Activated naive CD4-positive, alpha-beta T cell treated with anti-CD3 and anti-CD28 coated beads, Interleukin-2, amount 50 U/mL, for 24 hours (primary cell): ENCODE data around the gene SEC14L6.
"Not testable (repeated sequence)": the region's sequence is repeated elsewhere in the genome, so short reads cannot be mapped to it uniquely, and the experiment has no call there.

Experiments used
- H3K27ac Mint-ChIP-seq: one replicate; pipeline ENCODE4 v1.8.0; 2021; ENCODE audit warnings: mild to moderate bottlenecking, mixed read lengths
- H3K27me3 Mint-ChIP-seq: one replicate; pipeline ENCODE4 v1.8.0; 2021; ENCODE audit warnings: mixed read lengths
- H3K36me3 Mint-ChIP-seq: one replicate; pipeline ENCODE4 v1.8.0; 2021; ENCODE audit warnings: mixed read lengths
- H3K4me1 Mint-ChIP-seq: one replicate; pipeline ENCODE4 v1.8.0; 2021; ENCODE audit warnings: mixed read lengths
- H3K4me3 Mint-ChIP-seq: one replicate; pipeline ENCODE4 v1.8.0; 2021; ENCODE audit warnings: mild to moderate bottlenecking, mixed read lengths
- H3K9me3 Mint-ChIP-seq: one replicate; pipeline ENCODE4 v1.8.0; 2021; ENCODE audit warnings: mixed read lengths

SEC14L6 gene

DNA sequence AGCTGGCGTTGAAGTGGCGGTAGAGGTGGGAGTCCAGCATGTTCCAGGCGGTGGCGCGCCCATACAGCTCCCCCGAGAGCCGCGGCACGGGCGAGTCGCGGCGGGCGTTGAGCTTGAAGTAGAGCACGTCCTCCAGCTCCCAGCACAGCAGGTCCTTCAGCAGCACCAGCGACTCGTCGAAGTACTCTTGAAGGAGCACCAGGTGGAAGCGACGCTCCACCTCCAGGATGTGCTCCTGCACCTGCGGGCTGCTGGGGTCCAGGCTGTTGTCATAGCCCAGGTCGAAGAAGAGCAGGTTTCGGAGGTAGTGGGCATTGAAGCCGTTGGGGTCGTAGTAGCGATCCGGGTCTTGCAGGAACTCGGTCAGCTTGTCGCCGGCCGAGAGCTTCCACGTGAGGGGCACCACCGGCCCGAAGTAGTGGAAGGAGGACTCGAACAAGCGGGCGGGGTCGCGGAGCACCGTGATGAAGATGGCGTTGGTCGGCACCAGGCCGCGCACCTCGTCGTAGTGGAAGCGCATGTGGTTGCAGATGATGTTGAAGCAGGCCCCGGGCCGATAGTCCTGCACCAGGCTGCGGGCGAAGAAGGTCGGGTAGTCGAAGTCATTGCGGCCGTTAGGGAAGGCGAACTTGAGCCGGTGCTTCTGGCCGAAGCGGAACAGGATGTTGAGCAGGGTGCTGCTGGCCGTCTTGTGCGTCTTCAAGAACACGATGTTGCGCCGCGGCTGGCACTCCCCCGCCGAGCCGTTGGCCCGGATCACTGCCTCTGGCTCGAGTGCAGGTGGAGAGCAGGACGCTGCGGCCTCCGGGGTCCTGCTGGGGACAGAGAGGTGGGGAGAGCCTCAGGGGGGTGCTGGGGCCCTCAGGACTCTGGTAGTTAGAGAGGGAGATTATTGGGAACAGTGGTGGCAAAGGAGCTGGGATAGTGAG lies 9.0 kb upstream of the SEC14L6 start:
- Mint-ChIP-seq H3K4me3 (no peak overlapping the region), H3K27me3 (no peaks in the 10 kb centered on the region), H3K27ac (no peak overlapping the region), H3K9me3 (no peaks in the 10 kb centered on the region), H3K4me1 (no peaks in the 10 kb centered on the region), H3K36me3 (no peaks in the 10 kb centered on the region)

DNA sequence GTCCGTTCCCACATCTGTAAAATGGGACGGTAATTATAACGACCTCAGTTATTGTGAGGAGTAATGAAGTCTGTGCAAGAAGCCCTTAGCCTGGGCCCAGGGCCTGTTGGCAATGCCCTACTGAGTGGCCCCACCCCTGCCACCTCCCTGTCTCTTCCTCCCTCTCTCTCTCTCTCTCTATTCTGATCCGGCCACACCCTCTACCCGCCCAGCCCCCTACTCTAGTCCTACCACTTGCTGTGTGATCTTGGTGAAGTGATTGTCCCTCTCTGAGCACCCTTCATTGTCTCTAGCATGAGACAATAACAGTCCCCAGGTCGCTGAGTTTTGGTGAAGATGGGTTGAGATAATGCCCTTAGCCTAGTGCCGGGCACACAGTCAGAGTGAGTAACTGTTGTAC lies 7.4 kb upstream of the SEC14L6 start:
- H3K27ac Mint-ChIP-seq, result no peak overlapping the region
- no peaks in the 10 kb centered on the region for H3K27me3 Mint-ChIP-seq
- H3K36me3 Mint-ChIP-seq, result no peaks in the 10 kb centered on the region
- H3K4me3 Mint-ChIP-seq, result no peak overlapping the region
- no peaks in the 10 kb centered on the region for H3K9me3 Mint-ChIP-seq
- no peaks in the 10 kb centered on the region for H3K4me1 Mint-ChIP-seq

DNA sequence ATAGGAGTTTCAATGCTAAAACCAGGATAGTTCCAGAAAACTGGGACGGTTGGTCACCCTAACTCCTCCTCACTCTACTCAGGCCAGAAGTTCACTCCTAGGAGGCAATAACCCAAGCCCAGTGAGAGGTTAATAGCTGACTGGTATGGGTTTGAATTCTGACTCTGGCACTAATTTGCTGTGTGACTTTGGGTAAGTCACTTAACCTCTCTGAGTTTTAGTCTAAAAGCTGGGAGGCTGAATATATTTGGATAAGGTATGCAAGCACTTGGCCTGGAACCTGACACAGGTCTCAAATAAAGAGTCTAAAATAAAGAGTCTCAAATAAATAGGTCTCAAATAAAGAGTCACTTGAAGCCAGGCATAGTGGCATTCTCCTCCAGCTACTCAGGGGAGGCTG lies 6.2 kb upstream of the SEC14L6 start:
- Mint-ChIP-seq H3K9me3 (no peaks in the 10 kb centered on the region), H3K4me3 (no peak overlapping the region), H3K36me3 (no peaks in the 10 kb centered on the region), H3K27ac (no peak overlapping the region), H3K4me1 (no peaks in the 10 kb centered on the region), H3K27me3 (no peaks in the 10 kb centered on the region)

DNA sequence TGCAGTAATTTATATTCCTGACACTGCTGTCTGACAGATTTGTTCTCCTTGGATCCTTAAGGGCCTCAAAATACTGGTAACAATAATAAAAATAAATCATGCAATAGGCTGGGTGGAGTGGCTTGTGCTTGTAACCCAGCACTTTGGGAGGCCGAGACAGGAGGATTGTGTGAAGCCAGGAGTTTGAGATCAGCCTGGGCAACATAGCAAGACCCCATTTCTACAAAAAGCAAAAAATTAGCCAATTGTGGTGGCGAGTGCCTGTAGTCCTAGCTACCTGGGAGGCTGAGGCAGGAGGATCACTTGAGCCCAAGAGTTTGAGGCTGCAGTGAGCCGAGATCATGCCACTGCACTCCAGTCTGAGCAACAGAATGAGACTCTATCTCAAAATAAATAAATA lies 5.3 kb upstream of the SEC14L6 start:
- not testable (repeated sequence) for H3K4me1 Mint-ChIP-seq, H3K27ac Mint-ChIP-seq, H3K9me3 Mint-ChIP-seq, H3K27me3 Mint-ChIP-seq, H3K36me3 Mint-ChIP-seq, H3K4me3 Mint-ChIP-seq

DNA sequence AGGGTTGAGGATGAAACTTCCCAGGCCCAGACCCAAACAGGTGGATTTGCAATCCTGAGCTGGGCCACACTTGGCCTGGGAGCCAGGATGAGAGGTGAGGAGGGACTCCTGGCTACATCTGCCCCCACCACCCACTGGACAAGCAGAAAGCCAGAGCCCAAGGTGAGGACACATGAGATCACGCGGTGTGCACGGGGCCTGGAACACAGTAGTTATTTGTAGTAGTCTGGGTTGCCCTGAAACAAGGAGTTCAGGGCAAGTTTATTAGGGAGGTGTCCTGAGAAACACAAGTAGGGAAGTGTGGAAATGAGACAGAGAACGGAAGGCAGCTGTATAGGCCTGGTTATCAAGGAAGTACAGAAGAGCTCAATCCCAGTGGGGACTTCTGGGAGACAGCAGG lies 647 bp upstream of the SEC14L6 start:
- H3K4me1 Mint-ChIP-seq, result peaks cover 4% of the 10 kb centered on the region
- H3K27ac Mint-ChIP-seq, result no peak overlapping the region
- no peak overlapping the region for H3K4me3 Mint-ChIP-seq
- no peaks in the 10 kb centered on the region for H3K36me3 Mint-ChIP-seq
- no peaks in the 10 kb centered on the region for H3K9me3 Mint-ChIP-seq
- H3K27me3 Mint-ChIP-seq, result peaks cover 13% of the 10 kb centered on the region

DNA sequence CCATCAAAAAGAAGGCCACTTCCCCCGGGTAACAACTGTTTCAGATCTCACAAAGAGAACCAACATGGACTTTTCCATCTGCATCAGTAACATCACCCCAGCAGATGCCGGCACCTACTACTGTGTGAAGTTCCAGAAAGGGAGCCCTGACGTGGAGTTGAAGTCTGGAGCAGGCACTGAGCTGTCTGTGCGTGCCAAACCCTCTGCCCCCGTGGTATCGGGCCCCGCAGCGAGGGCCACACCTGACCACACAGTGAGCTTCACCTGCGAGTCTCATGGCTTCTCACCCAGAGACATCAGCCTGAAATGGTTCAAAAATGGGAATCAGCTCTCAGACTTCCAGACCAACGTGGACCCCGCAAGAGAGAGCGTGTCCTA lies 3.7 kb downstream of the SEC14L6 start:
- H3K36me3 Mint-ChIP-seq, result no peaks in the 10 kb centered on the region
- H3K4me1 Mint-ChIP-seq, result peaks cover 4% of the 10 kb centered on the region
- H3K9me3 Mint-ChIP-seq, result no peaks in the 10 kb centered on the region
- H3K4me3 Mint-ChIP-seq, result peak overlapping the region; percentile 55
- H3K27me3 Mint-ChIP-seq, result peaks cover 22% of the 10 kb centered on the region
- no peak overlapping the region for H3K27ac Mint-ChIP-seq

DNA sequence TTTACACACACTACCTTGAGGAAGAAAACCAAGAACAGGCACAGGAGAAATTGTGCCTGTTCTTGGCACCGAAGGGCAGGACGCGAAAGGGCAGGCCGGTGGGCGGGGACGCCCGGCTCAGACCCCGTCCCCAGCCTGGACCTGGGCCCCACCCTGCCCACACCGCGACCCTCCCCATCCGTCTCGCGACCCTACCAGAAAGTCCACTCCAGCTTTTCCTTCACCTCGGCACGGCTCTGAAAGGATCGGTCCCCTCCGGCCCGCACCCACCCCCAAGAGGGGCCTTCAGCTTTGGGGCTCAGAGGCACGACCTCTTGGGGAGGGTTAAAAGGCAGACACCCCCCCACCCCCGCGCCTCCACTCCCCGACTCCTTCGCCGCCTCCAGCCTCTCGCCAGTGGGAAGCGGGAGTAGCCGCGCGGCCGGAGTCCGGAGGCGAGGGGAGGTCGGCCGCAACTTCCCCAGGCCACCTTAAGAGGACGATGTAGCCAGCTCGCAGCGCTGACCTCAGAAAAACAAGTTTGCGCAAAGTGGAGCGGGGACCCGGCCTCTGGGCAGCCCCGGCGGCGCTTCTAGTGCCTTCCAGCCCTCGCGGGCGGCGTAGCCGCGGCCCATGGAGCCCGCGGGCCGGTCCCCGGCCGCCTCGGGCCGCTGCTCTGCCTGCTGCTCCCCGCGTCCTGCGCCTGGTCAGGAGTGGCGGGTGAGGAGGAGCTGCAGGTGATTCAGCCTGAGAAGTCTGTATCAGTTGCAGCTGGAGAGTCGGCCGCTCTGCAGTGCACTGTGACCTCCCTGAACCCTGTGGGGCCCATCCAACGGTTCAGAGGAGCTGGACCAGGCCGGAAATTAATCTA lies 4.4 kb downstream of the SEC14L6 start:
- H3K4me3 Mint-ChIP-seq, result no peak overlapping the region
- H3K4me1 Mint-ChIP-seq, result peaks cover 4% of the 10 kb centered on the region
- H3K27me3 Mint-ChIP-seq, result peaks cover 22% of the 10 kb centered on the region
- H3K9me3 Mint-ChIP-seq, result no peaks in the 10 kb centered on the region
- no peaks in the 10 kb centered on the region for H3K36me3 Mint-ChIP-seq
- no peak overlapping the region for H3K27ac Mint-ChIP-seq

DNA sequence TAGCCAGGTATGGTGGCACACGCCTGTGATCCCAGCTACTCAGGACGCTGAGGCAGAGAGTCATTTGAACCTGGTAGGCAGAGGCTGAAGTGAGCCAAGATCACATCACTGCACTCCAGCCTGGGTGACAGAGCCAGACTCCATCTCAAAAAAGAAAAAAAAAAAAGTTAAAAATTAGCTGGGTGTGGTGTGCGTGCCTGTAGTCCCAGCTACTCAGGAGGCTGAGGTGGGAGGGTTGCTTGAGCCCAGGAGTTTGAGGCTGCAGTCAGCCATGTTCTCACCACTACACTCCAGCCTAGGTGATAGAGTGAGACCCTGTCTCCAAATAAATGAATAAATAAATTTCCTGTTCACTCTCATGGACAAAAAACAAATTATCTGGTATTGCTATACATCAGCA lies 5.0 kb downstream of the SEC14L6 start:
- H3K9me3 Mint-ChIP-seq, H3K27ac Mint-ChIP-seq, H3K36me3 Mint-ChIP-seq, H3K4me1 Mint-ChIP-seq, H3K4me3 Mint-ChIP-seq: not testable (repeated sequence)
- peaks cover 22% of the 10 kb centered on the region for H3K27me3 Mint-ChIP-seq

DNA sequence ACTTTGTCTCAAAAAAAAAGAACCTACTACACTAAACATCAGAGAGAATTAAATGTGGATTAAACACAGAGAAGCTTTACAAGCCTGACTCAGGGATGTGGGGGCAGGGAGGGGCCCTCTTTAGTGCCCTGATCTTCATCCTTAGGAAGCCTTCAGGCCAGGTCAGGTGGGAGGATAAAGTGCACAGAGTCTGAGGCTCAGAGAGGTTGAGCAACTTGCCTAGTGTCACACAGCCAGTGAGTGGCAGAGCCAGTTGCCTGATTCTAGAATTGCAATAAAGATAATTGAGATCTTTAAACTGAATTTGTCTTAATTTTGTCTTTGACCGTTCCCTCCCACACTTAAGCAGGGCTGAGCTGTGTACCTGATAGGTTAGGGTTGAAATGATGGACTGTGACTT lies 7.2 kb downstream of the SEC14L6 start:
- no peaks in the 10 kb centered on the region for H3K36me3 Mint-ChIP-seq
- H3K4me3 Mint-ChIP-seq, result no peak overlapping the region
- peaks cover 4% of the 10 kb centered on the region for H3K4me1 Mint-ChIP-seq
- no peak overlapping the region for H3K27ac Mint-ChIP-seq
- peaks cover 20% of the 10 kb centered on the region for H3K27me3 Mint-ChIP-seq
- H3K9me3 Mint-ChIP-seq, result no peaks in the 10 kb centered on the region

DNA sequence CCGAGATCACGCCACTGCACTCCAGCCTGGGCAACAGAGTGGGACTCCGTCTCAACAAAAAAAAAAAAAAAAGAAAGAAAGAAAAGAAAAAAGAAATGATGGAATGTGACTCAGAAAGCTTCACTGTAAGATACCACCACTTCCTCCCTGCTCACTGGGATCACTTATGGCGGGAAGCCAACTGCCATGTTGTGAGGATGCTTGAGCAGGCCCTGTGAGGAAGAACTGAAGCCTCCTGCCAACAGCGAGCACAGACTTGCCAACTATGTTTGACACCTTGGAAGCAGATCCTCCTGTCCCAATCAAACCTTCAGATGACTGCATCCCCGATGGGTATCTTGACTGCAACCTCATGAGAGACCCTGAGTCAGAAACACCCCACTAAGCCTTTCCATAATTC lies 8.3 kb downstream of the SEC14L6 start:
- Mint-ChIP-seq H3K27ac (no peak overlapping the region), H3K27me3 (peaks cover 15% of the 10 kb centered on the region), H3K36me3 (no peaks in the 10 kb centered on the region), H3K4me1 (peaks cover 4% of the 10 kb centered on the region), H3K9me3 (no peaks in the 10 kb centered on the region), H3K4me3 (no peak overlapping the region)

DNA sequence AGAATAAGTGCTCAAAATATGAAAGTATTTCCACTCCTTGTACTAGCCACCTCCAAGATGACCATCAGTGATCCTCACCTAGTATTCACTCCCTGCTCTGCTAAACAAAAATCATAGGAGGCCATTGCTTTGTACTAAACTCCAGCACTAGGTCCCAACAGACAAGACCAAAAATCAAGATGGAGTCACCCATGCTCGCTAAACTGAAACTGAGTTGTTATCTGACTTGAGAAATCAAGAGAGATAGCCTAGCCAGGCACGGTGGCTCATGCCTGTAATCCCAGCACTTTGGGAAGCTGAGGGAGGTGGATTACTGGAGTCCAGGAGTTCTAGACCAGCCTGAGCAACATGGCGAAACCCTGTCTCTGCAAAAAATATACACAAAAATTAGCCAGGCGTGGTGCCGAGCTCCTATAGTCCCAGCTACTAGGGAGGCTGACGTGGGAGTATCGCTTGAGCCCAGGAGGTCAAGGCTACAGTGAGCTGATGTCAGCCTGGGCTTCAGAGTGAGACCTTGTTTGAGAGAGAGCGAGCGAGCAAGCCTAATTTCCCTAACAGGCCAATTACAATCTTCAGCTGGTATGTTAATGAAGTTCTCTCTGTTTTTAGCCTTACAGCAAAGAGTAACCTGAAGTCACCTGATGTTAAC lies 9.3 kb downstream of the SEC14L6 start:
- Mint-ChIP-seq H3K27me3 (peaks cover 11% of the 10 kb centered on the region), H3K4me1 (no peaks in the 10 kb centered on the region), H3K27ac (no peak overlapping the region), H3K9me3 (no peaks in the 10 kb centered on the region), H3K4me3 (no peak overlapping the region), H3K36me3 (no peaks in the 10 kb centered on the region)

DNA sequence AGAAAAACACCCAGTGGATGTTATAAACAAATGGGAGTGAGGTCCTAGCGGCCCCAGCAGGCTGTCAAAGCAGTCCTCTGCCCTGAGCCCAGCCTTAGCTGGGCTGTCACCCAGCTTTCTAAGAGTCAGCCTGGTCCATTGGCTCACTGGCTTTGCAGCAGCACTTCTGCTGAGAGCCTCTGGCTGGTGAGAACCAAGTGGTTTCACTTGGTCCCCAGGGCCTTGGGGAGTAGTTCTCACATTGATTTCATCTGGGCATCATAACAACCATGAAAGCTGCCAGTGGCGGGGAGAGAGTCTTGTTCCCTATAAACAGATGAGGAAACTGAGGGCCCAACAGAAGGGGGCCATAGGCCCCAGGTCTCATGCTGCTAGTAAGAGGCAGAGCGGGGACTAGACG lies 11.4 kb downstream of the SEC14L6 start:
- no peak overlapping the region for H3K4me3 Mint-ChIP-seq
- peaks cover 7% of the 10 kb centered on the region for H3K27me3 Mint-ChIP-seq
- no peaks in the 10 kb centered on the region for H3K4me1 Mint-ChIP-seq
- no peaks in the 10 kb centered on the region for H3K36me3 Mint-ChIP-seq
- no peak overlapping the region for H3K27ac Mint-ChIP-seq
- H3K9me3 Mint-ChIP-seq, result no peaks in the 10 kb centered on the region

DNA sequence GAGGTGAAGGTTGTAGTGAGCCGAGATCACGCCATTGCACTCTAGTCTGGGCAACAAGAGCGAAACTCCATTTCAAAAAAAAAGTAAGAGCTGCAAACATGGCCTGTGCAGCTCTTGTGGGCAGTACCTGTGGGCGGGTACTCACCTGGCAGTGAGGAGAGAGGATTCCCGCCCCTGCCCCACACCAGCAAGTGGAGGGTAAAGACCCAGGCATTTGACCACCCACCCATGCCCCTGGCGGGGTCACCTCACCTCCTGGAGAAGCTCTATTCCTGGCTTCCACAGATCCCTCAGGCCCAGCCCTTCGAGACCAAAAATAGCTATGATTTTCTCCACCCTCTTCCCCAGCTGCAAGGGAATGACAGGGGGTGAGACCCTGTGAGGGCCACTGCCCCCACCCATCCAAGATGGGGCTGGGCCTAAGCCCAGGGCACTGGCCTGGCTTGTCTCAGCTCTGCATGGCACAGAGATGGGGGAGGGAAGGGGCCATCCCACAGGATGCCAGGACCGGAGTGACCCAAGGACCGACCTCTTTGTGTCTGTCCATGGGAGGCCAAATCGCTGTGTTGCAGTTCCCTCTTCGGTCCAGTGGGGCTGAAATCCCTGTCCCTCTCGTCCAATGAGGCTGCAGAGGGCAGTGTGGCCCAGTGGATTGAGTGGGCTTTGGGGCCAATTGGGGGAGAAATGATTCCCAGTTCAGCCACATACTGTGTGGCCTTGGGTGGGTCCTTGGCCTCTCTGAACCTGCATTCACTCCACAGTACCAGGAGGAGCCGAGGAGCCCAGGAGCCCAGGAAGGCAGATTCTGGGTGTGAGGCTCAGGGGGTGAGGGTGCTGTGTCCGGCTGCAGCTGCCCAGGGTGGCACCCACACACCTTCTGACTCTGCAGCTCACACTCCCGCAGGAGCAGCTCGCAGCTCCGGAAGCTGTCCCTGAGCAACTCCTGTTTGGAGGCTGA lies 14.6 kb downstream of the SEC14L6 start:
- Mint-ChIP-seq H3K27me3 (peaks cover 2% of the 10 kb centered on the region), H3K27ac (no peak overlapping the region), H3K4me3 (no peak overlapping the region), H3K36me3 (no peaks in the 10 kb centered on the region), H3K4me1 (no peaks in the 10 kb centered on the region), H3K9me3 (no peaks in the 10 kb centered on the region)

DNA sequence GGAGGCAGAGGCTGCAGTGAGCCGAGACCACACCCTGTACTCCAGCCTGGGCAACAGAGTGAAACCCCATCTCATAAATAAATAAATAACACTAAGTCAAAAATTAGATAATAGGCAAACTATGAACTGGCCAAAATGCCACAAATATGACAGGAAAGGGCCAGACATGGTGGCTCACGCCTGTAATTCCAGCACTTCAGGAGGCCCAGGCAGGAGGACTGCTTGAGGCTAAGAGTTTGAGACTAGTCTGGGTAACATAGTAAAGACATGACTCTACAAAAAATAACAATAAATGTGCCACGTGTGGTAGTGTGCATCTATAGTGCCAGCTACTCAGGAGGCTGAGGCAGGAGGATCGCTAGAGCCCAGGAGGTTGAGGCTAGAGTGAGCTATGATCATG lies 19.9 kb downstream of the SEC14L6 start:
- Mint-ChIP-seq H3K36me3 (no peaks in the 10 kb centered on the region), H3K4me3 (no peak overlapping the region), H3K27me3 (peaks cover 1% of the 10 kb centered on the region), H3K4me1 (no peaks in the 10 kb centered on the region), H3K9me3 (no peaks in the 10 kb centered on the region), H3K27ac (no peak overlapping the region)
